GM21423 (cell line): ENCODE data around the gene USH1C.

ENCODE experiments used
- ATAC-seq: cut with Tn5 transposase; IDR thresholded peaks from one replicate; pipeline ENCODE4 v1.9.1; 2021; ENCODE audit warnings: mild to moderate bottlenecking, moderate library complexity; ENCODE audit not compliant: unreplicated experiment

USH1C gene

GRCh38 chr11:17544181-17544622, at the start of gene USH1C:
USH1C (minus strand) TSS chr11:17544416; CDS start chr11:17544307, 109 bp downstream.
- ATAC-seq = no peak

GRCh38 chr11:17593466-17594245, 49.4 kb upstream of the USH1C start:
- no peak for ATAC-seq

- ATAC-seq = no peak
Measured at GRCh38 chr11:17591293-17591692, 47.1 kb upstream of the USH1C start.

- no peak for ATAC-seq
Measured at GRCh38 chr11:17590463-17590862, 46.2 kb upstream of the USH1C start.

- ATAC-seq = no peak
Measured at GRCh38 chr11:17588721-17589120, 44.5 kb upstream of the USH1C start.

GRCh38 chr11:17588166-17588565, 44.0 kb upstream of the USH1C start:
- no peak for ATAC-seq

- ATAC-seq = no peak
Measured at GRCh38 chr11:17585911-17586695, 41.9 kb upstream of the USH1C start.

- ATAC-seq = no peak
Measured at GRCh38 chr11:17581732-17582053, 37.5 kb upstream of the USH1C start.

GRCh38 chr11:17581036-17581731, 37.0 kb upstream of the USH1C start:
- ATAC-seq = no peak

- no peak for ATAC-seq
Measured at GRCh38 chr11:17580271-17580670, 36.1 kb upstream of the USH1C start.

- no peak for ATAC-seq
Measured at GRCh38 chr11:17579451-17579850, 35.2 kb upstream of the USH1C start.

- ATAC-seq = no peak
Measured at GRCh38 chr11:17578958-17579357, 34.7 kb upstream of the USH1C start.

- ATAC-seq = no peak
Measured at GRCh38 chr11:17578296-17578695, 34.1 kb upstream of the USH1C start.

- ATAC-seq = no peak
Measured at GRCh38 chr11:17575431-17576425, 31.5 kb upstream of the USH1C start.

GRCh38 chr11:17574141-17575091, 30.2 kb upstream of the USH1C start:
- ATAC-seq = no peak

- ATAC-seq = no peak
Measured at GRCh38 chr11:17573526-17573925, 29.3 kb upstream of the USH1C start.

- no peak for ATAC-seq
Measured at GRCh38 chr11:17572791-17573460, 28.7 kb upstream of the USH1C start.

- ATAC-seq = no peak
Measured at GRCh38 chr11:17572359-17572690, 28.1 kb upstream of the USH1C start.
